Suppressor macrophage treated with lipopolysaccharide for 1 hour (primary cell): ENCODE data around the gene TRIP13.
"Not testable (repeated sequence)": the region's sequence is repeated elsewhere in the genome, so short reads cannot be mapped to it uniquely, and the experiment has no call there.

Experiments used
- DNase-seq, 3 donors: peaks; one replicate each; pipeline ENCODE4 v3.0.0-alpha.2; 2020 to 2022

Gene TRIP13

DNA sequence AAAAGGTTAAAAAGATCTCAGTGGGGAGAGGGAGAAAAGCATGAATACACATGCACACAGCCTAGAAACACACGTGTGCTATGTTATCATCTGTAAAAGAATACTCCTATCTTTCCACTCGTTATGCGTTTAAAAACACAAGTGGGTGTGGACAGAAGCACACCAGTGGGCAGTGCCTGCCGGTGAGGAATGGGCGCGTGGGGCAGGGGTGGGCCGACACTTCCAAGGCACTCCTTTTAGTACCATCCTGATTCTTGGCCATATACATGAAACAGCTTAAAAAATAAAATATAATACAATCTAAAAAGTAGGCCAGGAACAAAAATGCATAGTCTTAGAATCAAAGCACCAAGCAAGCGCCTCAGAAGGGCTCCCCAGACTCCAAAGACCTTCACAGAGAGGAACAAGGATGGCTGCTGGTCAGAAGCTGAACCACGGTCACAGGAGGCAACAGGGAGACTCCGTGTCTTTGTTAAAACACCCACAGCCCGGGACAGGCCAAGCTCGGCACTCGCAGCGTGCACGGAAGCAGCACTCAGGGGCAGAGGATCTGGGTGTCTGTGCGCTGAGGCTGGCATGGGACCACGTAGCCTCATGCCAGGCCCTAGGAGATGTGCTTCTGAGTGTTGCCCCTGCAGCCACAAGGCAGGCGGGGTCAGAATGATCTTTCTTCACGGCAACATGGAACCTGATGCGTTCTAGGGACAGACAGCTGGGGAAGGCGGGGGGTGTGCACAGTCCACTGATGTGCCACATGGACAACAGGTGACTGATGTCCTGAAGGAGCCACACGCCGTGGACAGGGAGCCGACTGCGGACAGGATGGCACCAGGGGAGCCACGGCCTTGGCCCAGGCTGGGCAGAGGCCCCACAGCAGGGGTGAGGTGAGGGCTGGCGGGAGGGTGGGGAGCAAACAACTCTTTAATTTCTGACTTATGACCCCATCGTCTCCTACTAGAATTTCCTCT lies 16.0 kb upstream of the TRIP13 start:
- no peak for DNase-seq

DNA sequence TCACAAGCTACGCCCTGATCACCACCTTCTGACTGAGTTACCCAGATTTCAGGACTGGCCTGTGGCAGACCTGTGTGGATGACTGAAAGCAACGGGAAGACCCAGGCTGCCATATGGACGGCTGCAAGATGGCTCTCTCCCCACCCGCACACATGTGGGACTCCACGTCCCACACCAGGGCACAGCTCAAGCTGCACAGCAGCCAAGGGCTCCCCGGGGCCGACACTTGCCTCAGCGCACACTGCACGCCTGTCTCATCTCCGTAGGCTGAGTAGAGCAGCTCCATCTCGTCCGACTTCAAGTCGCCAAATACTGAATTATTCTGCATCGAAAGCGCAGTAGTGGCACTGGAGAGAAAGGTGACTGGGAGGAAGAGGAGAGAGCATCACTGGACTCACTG lies 14.6 kb upstream of the TRIP13 start:
- DNase-seq = no peak

DNA sequence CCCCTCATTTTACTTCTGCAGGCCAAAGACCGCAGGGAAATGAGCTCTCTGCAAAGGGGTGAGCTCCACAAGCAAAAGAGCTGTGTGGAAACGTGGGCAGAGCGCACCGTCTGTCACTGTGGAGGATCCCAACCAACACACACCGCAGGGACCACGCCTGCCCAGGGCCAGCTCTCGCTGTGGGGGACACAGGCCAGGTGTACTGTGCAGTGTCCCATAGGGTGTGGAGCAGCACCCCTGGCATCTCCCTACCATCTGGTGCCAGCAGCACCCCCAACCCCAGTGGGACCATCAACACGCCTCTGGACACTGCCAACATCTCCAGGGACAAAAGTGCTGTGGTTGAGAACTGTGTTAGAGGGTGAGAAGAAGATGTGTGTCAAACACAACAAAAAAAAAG lies 14.0 kb upstream of the TRIP13 start:
- not testable (repeated sequence) for DNase-seq

DNA sequence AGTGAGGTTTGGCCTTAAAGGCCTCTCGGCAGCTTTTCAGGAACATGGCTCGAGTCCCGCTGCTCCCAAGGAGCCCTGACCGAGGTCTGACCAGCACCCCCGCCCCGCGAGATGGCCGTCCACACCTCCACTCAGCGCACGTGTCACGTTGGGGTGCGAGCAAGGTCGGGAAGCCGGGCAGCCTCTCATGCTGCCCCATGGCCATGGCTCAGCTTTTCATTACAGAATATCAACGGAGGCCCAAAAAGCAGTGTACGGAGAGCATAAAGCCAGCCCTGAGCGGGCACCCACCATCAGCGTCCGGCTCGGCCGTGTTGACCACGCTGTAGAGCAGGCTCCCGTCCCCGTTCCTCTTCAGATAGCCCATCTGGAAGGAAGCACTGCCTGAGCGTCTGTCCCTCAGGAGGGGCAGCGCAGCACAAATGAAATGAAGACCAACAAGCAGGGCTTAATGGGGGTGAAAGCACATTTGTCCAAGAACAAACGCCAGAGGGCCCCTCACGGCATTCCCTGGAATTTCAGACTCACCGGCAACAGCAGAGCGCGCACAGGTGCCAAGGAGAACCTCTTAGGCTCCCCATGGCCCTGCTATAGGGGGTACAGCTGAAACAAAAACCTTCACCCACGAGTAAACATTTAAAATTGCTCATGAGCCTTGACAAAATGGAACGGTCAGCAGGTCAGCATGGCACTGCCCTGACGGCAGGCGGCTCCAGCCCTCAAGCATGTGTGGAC lies 11.7 kb upstream of the TRIP13 start:
- DNase-seq = no peak

DNA sequence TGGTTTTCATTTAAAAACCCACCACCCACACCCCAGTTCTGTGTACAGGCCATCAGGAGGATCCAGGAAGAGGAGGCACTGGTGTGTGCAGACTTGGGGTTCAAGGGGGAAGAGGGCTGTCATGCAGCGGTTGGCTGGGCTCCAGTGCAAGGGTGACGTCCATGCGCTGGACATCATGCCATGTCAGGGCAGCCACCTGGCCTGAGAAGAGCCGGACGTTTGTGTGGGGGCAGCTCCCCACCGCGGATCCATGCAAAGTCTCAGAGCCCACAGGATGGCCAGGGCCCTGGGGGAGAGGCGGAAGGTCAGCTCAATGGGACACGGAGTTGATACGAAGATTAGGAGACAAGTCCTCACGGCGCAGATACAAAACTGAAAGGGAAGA lies 11.1 kb upstream of the TRIP13 start:
- DNase-seq = no peak

DNA sequence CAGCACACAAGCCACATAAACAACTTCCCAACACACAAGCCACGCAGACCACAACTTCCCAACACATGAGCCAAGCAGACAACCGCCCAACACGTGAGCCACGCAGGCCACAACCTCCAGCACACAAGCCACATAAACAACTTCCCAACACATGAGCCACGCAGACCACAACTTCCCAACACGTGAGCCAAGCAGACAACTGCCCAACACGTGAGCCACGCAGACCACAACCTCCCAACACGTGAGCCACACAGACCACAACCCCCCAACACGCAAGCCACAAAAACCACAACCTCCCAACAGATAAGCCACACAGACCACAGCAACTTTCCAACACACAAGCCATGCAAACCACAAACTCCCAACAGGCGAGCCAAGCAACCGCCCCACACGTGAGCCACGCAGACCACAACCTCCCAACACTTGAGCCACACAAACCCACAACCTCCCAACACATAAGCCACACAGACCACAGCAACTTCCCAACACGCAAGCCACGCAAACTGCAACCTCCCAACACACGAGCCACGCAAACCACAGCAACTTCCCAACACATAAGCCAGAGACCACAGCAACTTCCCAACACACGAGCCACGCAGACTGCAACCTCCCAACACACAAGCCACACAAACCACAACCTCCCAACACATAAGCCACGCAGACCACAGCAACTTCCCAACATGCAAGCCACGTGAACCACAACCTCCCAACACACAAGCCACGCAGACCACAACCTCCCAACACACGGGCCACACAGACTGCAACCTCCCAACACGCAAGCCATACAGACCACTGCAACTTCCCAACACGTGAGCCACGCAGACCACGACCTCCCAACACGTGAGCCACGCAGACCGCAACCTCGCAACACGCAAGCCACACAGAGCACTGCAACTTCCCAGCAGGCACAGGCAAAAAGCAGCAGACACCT lies 10.2 kb upstream of the TRIP13 start:
- no peak for DNase-seq

DNA sequence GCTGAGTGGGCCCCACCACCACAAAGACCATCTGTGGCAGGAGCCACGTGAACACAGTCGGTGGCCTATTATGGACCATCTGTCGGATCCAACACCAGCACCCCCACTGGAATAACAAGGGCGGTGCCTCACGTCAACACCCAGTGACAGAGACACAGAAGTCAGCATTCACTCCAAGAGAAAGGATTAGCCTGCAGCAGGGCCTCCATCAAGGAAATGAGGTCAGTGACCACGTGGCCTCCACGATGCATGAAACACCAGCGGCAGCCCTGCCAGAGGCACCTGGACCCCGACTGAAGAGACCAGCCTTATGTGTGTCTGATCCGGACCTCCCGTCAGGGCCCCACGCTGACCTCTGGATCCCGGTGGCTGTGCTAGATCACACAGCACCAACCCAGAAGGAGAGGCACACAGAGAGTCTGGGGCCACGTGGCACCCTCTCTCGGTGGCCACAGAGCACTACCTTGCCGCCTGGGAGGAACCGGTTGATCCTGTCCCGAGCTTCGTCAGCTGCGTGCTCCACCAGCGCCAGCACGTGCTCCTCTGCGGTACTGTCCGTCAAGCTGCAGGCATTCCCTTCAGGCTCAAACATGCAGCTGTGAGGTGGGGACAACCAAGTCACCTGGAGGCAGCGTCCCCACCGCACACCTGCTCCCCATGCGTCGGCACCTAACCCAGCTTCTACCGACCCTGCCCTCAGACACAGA lies 9.1 kb upstream of the TRIP13 start:
- no peak for DNase-seq

DNA sequence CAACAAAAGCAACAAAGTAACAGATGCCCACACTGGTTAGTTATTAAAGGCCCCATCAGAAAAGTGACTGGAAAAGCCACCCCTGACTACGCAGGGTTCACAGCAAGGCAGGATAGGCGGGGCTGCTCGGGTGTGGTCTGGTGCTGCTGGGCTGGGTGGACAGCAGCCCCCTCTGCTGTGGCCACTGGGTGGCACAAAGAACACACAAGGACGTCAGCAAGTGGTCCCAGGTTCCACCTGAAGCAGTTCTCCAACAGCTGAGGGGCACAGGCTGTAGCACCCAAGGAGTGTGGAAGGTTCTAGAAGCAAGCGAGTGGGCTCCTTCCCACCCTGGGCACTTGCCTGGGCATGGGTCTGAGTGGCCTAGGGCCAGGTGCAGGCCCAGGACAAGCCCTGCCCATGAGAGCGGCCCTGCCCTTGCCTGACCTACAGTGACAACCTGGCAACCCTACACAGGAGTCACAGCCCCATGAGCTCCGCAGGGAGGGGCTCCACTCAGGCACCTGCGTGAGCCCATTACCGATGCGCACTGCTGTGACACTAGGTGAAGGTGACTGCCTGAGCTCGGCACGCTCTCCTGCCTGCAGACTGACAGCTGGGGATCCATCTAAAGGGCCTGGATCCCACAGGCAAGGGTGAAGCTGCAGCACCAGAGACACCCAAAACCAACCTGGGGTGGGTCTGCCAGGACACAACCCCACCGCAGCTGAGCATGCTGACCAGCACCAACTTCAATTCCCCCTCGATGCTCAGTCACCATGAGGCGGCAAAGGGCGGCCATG lies 8.1 kb upstream of the TRIP13 start:
- no peak for DNase-seq

DNA sequence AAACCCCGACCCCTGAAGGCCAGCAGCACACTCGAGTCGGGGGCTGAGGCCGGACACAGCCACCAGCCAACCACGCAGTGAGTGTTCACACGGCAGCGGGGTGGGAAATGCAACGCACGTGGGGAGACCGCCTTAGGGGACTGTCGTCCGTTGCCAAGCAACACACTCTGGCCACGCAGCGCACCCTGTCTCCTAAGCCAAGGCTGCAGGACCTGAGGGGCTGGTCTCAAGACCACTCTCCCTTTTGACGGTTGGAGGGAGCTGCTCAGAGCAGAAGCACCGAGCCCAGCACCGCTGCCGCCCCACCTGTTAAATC lies 7.6 kb upstream of the TRIP13 start:
- no peak for DNase-seq

DNA sequence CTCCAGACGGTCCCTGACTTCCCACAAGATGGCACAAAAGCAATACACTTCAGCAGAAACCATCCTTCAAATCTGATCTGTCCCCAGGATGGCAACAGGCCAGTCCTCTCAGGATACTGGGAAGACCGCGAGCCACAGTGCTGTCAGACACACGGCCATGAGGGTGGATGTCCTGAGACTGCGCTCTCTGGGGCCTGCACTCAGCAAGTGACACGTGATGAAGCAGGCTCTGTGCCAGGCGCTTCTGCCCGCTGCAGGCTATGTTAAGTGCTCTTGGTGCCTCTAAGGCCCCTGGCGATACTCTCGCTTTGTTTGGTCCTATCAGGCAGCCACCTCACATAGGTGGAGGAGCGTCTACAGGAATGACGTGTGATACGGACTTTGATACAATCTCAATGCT lies 7.2 kb upstream of the TRIP13 start:
- no peak for DNase-seq

DNA sequence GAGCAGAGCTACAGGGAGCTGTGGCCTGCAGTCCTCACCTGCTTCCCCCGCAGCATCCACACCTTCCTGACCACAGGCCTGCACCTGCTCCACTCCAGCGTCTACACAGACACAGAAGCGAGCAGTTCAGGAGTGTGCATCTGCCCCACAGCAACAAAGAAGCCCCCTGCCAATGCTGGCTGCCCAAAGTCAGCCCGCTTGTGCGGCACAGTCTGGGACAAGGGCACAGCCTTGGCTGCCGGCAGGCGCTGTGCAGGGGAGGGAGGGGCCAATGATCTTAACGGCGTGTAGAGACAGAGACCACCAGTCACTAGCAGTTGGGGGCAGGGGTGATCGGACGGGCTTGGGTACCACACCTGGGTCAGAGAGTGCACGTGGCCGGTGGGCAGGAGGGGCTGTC lies 6.6 kb upstream of the TRIP13 start:
- no peak for DNase-seq

DNA sequence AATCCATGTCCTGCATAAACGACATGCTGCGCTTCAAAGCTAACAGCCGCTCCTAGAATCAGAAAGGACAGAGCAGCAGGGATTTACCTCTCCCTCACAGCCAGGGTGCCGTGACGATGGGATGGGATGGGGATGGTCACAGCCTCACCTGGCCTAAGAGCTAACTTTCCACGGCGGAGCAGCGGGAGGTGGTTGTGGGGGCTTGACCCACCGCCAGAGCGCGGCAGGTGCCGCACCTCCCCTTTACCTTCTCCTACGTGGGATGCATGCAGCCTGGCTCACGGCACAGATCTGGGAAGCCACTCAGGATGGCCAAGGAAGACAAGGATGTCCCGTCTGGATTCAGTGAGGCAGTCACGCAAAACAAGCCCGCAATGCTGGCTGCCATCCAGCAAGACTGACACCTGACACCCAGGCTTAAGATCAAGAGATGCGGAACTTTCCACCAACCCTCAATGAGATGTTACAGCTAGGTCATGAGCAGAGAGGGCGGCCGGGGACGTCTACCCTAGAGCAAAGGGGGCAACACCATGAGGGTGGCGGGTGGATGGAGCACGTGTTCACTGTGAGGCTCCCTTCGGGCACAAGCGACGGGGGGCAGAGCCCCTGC lies 5.9 kb upstream of the TRIP13 start:
- DNase-seq = no peak

DNA sequence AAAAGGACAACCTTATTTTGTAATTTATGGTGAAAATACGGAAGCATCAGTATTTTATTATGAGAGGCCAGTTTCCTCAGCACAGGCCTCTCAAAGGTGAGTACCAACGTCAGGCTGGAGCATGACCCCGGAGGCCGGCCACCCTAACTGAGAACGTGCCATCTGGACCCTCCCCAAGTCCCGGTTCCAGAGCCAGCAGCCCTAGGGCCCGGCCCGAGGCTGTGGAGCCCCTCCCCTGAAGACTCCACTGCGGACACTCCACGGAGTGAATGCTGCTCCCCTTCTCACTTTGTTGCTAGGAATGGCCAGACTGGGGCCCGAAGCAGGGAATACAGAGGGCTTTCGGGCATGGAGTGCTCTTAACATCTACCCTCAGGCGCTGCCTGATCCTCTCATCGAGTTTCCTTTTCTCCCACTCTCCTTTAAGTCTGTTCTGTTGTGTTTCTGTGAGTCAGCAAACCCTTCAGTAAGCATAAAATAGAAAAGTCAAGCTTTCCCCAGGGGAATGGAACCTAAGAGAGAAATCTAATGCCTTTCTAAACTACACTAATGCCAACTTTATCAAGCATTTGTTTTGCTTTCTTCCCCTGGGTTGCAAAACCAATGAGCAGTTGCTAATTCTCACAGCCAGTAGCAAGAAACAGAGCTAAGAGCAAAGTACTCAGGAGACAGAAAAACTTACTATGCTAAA lies 4.6 kb upstream of the TRIP13 start:
- no peak for DNase-seq

DNA sequence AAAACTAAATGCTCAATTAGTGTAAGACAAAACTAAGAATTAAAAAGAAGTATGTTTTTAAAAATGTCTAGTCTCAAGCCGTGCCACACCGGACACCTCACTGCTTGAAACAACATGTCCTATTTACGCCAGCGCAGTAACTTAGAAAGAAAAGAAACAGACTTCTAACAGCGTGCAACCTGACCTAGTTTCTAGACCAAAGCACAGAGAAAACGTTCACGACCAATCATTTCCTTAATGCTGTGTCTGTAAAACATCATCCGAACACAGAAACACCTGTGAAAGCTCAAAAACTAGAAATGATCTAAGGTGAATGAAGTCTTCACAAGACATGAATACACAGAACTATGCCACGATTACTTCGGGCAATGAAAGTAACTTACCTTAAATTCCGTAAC lies 4.0 kb upstream of the TRIP13 start:
- DNase-seq = no peak

DNA sequence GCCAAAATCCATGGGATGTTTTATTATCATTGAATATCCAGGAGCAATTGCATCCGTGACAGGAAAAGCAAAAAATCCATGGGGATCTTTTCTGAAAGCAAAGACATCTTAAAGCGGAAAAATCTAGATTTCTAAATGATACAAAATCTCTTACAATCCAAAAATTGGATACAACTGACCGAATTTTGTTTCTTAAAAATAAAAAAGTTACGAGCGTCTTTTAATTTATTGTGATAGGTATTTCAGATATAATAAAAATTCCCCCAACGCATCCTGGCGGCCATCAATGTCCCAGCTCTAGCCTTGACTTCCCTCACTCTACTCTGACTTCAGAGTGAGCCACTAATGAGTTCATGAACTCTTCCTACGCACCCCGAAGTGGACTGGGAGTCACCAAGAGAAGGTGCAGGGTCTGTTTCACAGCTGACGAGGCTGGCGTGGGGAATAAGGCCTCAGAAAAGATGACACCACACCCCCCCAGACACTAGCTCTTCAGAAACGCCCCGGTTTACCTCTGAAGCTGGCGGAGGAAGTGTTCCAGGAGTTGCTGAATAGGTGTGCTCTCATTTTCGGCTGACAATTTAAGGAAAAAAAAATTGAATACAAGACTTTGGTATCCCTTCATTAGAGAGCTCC lies 3.5 kb upstream of the TRIP13 start:
- DNase-seq = no peak

DNA sequence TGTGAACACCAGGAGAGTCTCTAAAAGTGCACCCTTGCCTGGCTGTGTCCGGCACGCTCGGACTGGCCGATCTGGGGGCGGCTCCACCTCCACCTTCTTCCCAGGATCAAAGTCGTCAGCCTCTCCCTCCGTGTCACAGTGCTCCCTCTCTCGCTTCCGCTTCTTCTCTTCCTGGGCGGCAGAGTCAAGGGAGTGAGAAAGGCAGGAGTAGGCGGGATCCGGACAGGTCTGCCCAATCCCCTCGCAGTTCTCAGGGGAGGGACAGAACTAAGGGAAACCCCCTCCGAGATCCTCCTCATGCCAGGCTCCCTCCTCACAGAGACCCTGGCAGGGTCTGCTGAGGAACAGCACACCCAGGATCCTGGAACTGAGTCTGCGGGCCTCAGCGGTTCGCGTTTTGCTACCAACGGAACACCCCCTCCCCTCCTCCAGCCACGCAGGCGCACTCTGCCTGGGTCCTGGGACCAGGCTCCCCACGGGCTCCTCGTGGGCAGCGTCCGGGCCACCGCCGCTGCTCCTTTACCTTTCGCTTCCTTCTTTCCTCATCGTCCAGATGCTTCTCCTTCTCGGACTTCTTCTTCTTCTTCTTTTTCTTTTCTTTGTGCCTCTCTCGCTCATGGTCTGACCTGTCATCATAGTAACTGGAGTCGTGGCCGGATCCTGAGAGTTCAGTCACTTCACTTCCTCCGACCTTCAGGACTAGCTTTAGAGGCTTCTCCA lies 1.4 kb upstream of the TRIP13 start:
- peak; percentile 18 to 21 (median 19) for DNase-seq

DNA sequence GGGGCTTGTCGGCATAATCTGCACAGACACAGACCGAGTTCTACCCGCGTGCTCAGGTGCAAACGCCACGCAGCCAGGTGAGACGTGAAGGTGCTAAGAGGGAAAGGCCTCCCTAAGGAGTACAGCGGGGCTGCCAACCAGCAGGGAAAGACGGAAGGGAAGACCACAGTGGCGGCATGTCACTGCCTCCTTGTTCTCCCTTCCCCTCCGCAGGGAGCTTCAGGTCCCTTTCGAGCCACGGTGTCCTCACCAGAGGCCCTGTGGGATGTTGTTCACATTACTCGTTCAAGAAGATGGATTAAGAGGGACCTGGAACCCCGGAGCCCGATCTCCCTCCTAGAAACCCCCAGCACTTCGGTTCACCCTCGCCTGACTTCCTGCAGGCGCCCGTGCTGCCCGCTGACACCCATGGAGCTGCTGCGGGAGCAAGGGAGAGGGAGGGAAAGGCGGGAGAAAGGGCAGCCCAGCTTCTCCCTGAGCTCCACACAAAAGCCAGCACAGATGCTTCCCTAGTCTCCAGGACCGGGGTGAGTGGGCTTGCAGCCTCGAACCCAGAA lies 769 bp upstream of the TRIP13 start:
- peak in 2 of 3 donors; percentile 9 to 31 for DNase-seq

DNA sequence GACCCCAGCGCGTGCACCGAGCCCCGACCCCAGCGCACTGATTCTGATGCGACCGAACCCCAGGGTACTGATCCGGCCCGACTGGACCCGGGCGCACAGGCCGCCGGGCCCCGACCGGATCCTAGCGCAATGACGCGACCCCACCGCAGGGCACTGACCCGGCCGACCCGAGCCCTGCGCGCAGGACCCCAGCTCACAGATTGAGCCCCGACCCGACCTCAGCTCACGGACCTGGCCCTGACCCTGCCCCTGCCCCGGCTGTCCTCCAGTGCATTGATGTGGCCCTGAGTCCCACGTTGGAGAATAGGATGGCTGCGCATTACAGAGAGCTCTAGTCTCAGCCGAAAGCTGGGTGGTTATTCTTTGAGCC lies 438 bp downstream of the TRIP13 start:
- peak in 1 of 3 donors; percentile 6 for DNase-seq

DNA sequence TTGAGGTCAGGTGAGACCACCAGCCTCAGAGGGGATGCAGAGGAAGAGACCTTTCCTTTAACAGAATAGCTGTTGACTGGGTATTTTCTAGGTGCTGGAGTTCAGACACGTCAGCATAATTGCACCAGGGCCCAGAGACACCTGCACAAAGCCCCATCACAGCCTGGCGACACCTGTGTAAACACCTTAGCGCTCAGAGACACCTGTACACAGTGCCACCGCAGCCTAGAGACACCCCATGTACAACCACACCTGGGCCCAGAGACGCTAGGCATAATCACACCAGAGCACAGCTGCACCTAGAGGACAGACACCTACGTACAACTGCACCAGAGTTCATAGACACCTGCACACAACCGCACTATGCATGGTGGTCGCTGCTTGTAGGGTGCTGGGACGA lies 1.0 kb downstream of the TRIP13 start:
- DNase-seq = no peak
